Karpas-422 (cell line): Measurements from ENCODE around the gene CD7. TPM values are rescaled to one million over a fixed set of nuclear protein-coding genes. Genes with fewer than 3 reads are reported as not detected.
"Not testable (repeated sequence)": the region's sequence is repeated elsewhere in the genome, so short reads cannot be mapped to it uniquely, and the experiment has no call there.

Experiments used
- DNase-seq: peaks from one replicate; pipeline ENCODE4 v3.0.0-alpha.2; 2015
- H2AFZ ChIP-seq: fragments of 200-600 bp; sonication (generic); 2 replicates; pipeline ENCODE4 v1.6.1; 2014; ENCODE audit warnings: antibody characterized with exemption, low read length, mixed read lengths
- H3K27ac ChIP-seq: fragments of 200-600 bp; sonication (generic); 2 replicates; pipeline ENCODE4 v1.5.1; 2014; ENCODE audit warnings: mild to moderate bottlenecking, low read length, moderate library complexity
- H3K27me3 ChIP-seq: fragments of 200-600 bp; sonication (generic); 2 replicates; pipeline ENCODE4 v1.6.1; 2014; ENCODE audit warnings: low read length, mixed read lengths
- H3K36me3 ChIP-seq: fragments of 200-600 bp; sonication (generic); 2 replicates; pipeline ENCODE4 v1.6.1; 2014; ENCODE audit warnings: low read length, mixed read lengths; ENCODE audit not compliant: insufficient read depth
- H3K4me1 ChIP-seq: fragments of 200-600 bp; sonication (generic); 2 replicates; pipeline ENCODE4 v1.6.1; 2014; ENCODE audit warnings: mild to moderate bottlenecking, low read length, mixed read lengths
- H3K4me2 ChIP-seq: fragments of 200-600 bp; sonication (generic); 2 replicates; pipeline ENCODE4 v1.6.1; 2014; ENCODE audit warnings: low read length, low read depth, mild to moderate bottlenecking; ENCODE audit not compliant: poor library complexity, severe bottlenecking
- H3K4me3 ChIP-seq: fragments of 200-600 bp; sonication (generic); 2 replicates; pipeline ENCODE4 v1.5.1; 2014; ENCODE audit warnings: mild to moderate bottlenecking, antibody characterized with exemption, low read length, mixed read lengths
- H3K79me2 ChIP-seq: fragments of 200-600 bp; sonication (generic); 2 replicates; pipeline ENCODE4 v1.6.1; 2014; ENCODE audit warnings: mild to moderate bottlenecking, low read length, mixed read lengths
- H3K9ac ChIP-seq: fragments of 200-600 bp; sonication (generic); 2 replicates; pipeline ENCODE4 v1.6.0; 2014; ENCODE audit warnings: low read length
- H3K9me2 ChIP-seq: fragments of 200-600 bp; sonication (generic), shearing (Covaris generic); replicated peaks from 2 replicates; pipeline ENCODE4 v1.6.0; 2014; ENCODE audit warnings: mild to moderate bottlenecking, low read length, moderate library complexity; ENCODE audit not compliant: insufficient read depth
- H3K9me3 ChIP-seq: fragments of 300-700, 200-600 bp; sonication (generic); 2 replicates; pipeline ENCODE4 v1.6.1; 2014; ENCODE audit warnings: low read length, mixed read lengths
- H4K20me1 ChIP-seq: fragments of 200-600 bp; sonication (generic); 2 replicates; pipeline ENCODE4 v1.6.1; 2014; ENCODE audit warnings: mild to moderate bottlenecking, antibody characterized with exemption, low read length, low read depth; ENCODE audit not compliant: insufficient read depth
- total RNA-seq: library from RNA; depleted of rRNA; stranded (reverse); fragments of >200 nt; shearing (Covaris generic); gene quantifications from 2 replicates; pipeline ENCODE4 v1.2.3, GENCODE V29; 2014; ENCODE audit warnings: low replicate concordance; rRNA removed

CD7 gene
- total RNA-seq = not detected in 2 replicates

DNA sequence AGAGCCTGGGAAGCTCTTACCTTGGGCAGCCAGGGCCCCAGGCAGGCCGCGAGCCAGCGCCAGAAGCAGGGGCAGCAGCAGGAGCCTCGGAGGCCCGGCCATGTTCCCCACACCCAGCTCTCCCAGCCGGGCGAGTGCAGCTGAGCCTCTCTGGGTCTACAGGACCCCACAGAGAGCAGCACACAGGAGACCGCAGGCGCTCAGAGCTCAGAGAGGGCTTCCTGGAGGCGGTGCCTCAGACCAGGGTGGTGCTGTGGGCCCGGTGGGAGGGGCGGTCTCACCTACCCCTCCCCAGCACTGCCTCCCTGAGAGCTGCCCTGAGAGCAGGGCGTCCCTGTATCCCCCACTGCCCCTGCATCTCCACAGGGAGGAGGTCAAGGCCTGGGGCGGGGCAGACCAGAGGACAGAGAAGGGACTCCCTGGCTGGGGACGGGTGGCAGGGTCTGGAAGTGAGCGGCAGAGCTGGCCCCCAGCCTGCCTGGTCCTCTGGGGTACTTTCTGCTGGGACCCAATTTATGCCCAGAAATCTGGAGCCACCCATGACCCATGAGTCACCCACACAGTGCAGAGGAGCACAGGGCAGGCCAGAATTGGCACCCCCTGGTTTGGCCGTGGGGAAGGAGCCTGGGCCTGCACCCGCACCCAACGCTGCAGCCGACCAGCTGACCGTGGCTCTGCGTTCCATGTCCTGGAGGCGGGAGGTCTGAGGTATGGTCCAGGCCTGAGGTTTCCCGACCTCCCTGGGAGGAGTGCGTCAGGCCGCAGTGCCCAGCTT, at the start of gene CD7:
TSS of gene CD7 (minus strand) at position 215 of the 775 bp plus-strand sequence. CDS start at position 102, 113 bp downstream.
- Histone ChIP-seq H3K27ac (no peak within 1 kb of the TSS), H3K9ac (no peak within 1 kb of the TSS)
- DNase-seq = no peak

DNA sequence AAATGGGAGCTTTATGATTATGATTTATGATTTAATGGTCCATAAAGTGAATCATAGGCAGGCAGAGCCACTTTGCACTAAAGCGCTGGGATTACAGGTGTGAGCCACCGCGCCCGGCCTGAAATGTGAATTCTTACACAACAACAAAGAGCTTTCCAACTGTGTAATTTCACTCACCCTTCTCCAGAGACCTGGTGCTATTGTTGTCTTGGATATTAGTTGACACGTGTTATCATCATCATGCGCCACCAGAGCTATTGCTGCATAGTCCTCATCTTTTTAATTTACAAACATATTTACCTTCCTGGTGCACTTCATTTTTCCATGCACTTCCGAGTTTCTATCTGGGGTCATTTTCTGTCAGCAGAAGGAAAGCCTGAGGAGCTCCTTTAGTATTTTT, 49.3 kb upstream of the CD7 start:
- Histone ChIP-seq H3K27ac (no peak overlapping the region), H3K9me3 (no peaks in the 10 kb centered on the region), H3K36me3 (no peaks in the 10 kb centered on the region), H3K9ac (no peak overlapping the region), H2AFZ (no peak overlapping the region), H4K20me1 (no peaks in the 10 kb centered on the region), H3K27me3 (no peaks in the 10 kb centered on the region), H3K9me2 (no peaks in the 10 kb centered on the region), H3K4me2 (no peak overlapping the region), H3K79me2 (no peaks in the 10 kb centered on the region), H3K4me3 (no peak overlapping the region), H3K4me1 (no peaks in the 10 kb centered on the region)
- no peak for DNase-seq

More for the DNA sequence above, at the start of gene CD7:
- Histone ChIP-seq H3K4me3 (no peak within 1 kb of the TSS), H3K9me2 (no peaks in the 10 kb centered on the region), H3K4me1 (no peaks in the 10 kb centered on the region), H4K20me1 (no peaks in the 10 kb centered on the region), H3K9me3 (no peaks in the 10 kb centered on the region; the same call in 1 of the 2 replicates), H3K79me2 (no peaks in the 10 kb centered on the region), H3K36me3 (no peaks in the 10 kb centered on the region), H2AFZ (no peak within 1 kb of the TSS), H3K27me3 (no peaks in the 10 kb centered on the region), H3K4me2 (no peak within 1 kb of the TSS)

DNA sequence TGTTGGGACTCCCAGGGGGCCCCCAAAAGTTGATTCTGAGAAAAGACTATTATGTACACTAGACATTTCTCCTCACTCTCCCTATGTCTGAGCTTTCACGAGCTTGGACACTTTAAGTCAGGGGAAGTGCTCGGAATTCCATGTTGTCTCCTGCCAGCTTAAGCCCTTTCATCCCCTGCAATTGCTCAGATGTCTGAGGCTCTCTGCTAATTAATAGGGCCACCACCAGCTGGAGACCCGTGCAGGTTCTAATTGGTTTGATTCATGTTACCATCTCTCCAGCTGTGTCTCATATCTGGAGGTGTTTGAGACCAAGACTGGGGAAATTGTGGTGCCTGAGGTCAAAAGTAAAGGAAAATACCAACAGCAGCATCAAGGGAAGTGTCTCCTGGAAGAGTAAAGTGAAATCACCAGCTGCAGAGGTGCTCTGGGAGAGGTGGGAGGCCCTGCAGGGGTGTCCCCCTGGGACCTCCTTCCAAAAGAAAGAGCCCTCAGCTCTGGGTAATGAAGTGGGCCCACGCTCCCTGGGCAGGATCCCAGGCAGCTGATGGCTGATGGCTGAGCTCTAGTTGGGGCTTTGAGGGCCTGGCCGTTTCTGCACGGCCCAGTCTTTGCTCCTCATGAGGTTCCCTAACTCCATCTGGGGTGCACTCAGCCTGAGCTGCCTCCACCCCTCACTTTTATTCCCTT, 48.3 kb upstream of the CD7 start:
- Histone ChIP-seq H3K36me3 (no peaks in the 10 kb centered on the region), H3K9me2 (no peaks in the 10 kb centered on the region), H4K20me1 (no peaks in the 10 kb centered on the region), H2AFZ (no peak overlapping the region), H3K4me2 (no peak overlapping the region), H3K27ac (no peak overlapping the region), H3K4me3 (no peak overlapping the region), H3K4me1 (no peaks in the 10 kb centered on the region), H3K9me3 (no peaks in the 10 kb centered on the region), H3K9ac (no peak overlapping the region), H3K79me2 (no peaks in the 10 kb centered on the region), H3K27me3 (no peaks in the 10 kb centered on the region)
- DNase-seq = no peak

DNA sequence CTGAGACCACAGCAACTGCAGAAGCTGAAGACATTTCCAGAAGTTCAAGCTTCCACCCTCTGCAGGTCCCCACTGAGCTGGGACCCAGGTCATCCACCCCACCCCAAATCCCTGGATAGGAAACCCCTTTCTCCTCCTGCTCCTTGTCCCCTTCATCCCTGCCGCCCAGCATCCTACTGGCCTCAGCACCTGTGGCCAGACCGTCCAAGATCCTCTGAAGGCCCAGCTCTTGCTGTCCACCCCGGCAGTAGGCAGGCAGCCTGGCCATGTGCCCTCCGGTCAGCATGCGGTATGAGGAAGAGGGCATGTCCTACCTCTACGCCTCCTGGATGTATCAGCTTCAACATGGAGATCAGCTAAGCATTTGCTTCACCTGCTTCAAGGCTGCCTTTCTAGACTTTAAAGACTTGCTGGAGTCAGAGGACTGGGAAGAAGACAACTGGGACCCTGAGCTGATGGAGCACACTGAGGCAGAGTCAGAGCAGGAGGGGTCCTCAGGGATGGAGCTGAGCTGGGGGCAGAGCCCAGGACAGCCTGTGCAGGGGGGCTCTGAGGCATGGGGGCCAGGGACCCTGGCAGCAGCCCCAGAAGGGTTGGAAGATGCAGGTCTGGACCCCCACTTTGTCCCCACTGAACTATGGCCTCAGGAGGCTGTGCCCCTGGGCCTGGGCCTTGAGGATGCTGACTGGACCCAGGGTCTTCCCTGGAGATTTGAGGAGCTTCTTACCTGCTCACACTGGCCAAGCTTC, 44.7 kb upstream of the CD7 start:
- no peak overlapping the region for H2AFZ ChIP-seq
- no peaks in the 10 kb centered on the region for H3K27me3 ChIP-seq
- H3K4me2 ChIP-seq = no peak overlapping the region
- no peak overlapping the region for H3K9ac ChIP-seq
- no peaks in the 10 kb centered on the region for H3K36me3 ChIP-seq
- no peak overlapping the region for H3K4me3 ChIP-seq
- no peaks in the 10 kb centered on the region for H3K9me3 ChIP-seq
- no peak for DNase-seq
- H3K27ac ChIP-seq = no peak overlapping the region
- no peaks in the 10 kb centered on the region for H3K79me2 ChIP-seq
- H3K4me1 ChIP-seq = peaks cover 8% of the 10 kb centered on the region
- H4K20me1 ChIP-seq = no peaks in the 10 kb centered on the region
- no peaks in the 10 kb centered on the region for H3K9me2 ChIP-seq

DNA sequence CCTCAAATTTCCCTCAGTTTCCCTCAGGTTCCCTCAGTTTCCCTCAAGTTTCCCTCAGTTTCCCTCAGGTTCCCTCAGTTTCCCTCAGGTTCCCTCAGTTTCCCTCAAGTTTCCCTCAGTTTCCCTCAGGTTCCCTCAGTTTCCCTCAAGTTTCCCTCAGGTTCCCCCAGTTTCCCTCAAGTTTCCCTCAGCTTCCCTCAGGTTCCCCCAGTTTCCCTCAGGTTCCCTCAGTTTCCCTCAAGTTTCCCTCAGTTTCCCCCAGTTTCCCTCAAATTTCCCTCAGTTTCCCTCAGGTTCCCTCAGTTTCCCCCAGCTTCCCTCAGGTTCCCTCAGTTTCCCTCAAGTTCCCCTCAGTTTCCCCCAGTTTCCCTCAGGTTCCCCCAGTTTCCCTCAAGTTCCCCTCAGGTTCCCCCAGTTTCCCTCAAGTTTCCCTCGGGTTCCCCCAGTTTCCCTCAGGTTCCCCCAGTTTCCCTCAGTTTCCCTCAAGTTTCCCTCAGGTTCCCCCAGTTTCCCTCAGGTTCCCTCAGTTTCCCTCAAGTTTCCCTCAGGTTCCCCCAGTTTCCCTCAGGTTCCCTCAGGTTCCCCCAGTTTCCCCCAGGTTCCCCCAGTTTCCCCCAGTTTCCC, 42.2 kb upstream of the CD7 start:
- H3K4me3 ChIP-seq, H3K27me3 ChIP-seq, H3K9ac ChIP-seq, H2AFZ ChIP-seq, H3K36me3 ChIP-seq, H3K27ac ChIP-seq, H3K4me2 ChIP-seq, DNase-seq, H3K9me2 ChIP-seq, H3K79me2 ChIP-seq, H4K20me1 ChIP-seq, H3K9me3 ChIP-seq: not testable (repeated sequence)
- H3K4me1 ChIP-seq = peaks cover 15% of the 10 kb centered on the region

DNA sequence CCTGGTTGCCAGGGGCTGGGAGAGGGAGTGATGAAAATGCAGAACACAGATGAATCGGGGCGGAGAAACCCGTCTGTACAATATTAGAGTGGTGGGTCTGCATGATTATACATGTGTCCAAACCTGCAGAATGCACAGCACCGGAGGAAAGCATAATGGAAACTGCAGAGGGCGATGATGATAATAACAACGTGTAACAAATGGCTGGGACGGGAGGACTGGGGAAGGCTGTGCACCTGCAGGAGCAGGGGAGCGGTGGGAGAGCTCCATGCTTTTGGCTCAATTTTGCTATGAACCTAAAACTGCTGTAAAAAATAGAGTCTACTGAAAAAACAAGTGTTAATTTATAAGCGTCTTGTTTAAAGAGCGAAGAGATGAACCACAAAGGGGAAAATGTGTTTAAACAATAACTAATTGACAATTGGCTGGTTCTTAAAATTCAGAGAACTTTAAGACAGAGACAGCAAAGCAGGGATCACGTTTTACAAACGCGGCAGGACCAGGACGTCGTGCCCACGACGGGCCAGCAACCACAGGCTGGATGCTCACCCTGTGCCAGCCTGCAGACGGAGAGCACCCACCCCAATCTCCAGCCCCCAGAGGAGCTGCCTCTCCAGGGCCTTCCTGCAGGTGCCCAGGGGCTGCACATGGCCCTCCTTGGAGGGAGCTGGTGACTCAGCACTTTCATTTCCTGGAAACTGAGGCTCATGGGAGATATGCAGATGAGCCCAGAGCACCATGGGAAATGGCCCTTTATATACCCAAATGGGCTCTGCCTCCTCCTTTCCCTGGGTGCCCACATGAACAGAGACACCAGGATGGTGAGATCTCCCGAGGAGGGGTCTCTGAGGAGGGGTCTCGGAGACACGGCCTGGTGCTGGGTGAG, 41.3 kb upstream of the CD7 start, which contains the start of gene TEX19:
TSS of gene TEX19 (plus strand) at position 783 of the 886 bp plus-strand sequence. CDS start 2,904 bp downstream, outside the sequence.
- 0 out of 2 replicates have a peak within 1 kb of the TSS, but pooled peaks have one; percentile 52 for H2AFZ ChIP-seq
- H3K9me2 ChIP-seq = no peaks in the 10 kb centered on the region
- peaks cover 15% of the 10 kb centered on the region for H3K4me1 ChIP-seq
- no peaks in the 10 kb centered on the region for H3K36me3 ChIP-seq
- no peak within 1 kb of the TSS for H3K4me3 ChIP-seq
- no peak within 1 kb of the TSS for H3K27ac ChIP-seq
- H3K9ac ChIP-seq = no peak within 1 kb of the TSS
- no peaks in the 10 kb centered on the region for H3K27me3 ChIP-seq
- DNase-seq = peak; percentile 83
- H4K20me1 ChIP-seq = no peaks in the 10 kb centered on the region
- H3K9me3 ChIP-seq = no peaks in the 10 kb centered on the region
- no peak within 1 kb of the TSS for H3K4me2 ChIP-seq
- H3K79me2 ChIP-seq = no peaks in the 10 kb centered on the region

DNA sequence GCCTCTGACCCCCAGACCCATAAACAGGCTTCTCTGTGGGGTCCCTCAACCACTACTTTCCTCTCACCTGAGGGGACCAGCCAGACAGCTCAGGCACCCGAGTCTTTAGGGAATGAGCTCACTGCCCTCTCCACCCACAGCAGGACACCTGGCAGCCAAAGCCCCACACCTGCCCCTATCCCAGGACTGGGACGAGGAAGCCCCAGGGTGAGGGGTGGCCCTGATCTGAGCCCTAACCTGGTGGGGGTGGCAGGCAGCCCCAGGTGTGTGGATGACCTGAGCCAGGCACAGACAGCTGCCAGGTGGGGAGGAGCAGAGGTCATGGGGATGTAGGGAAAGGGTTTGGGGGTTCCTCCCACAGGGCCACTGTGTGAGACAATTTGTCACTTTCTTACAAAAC, 40.0 kb upstream of the CD7 start:
- H3K9me2 ChIP-seq = no peaks in the 10 kb centered on the region
- no peaks in the 10 kb centered on the region for H3K79me2 ChIP-seq
- H3K36me3 ChIP-seq = no peaks in the 10 kb centered on the region
- H3K9ac ChIP-seq = no peak overlapping the region
- H3K4me2 ChIP-seq = no peak overlapping the region
- H3K27me3 ChIP-seq = no peaks in the 10 kb centered on the region
- no peak overlapping the region for H3K4me3 ChIP-seq
- no peaks in the 10 kb centered on the region for H4K20me1 ChIP-seq
- H3K4me1 ChIP-seq = peaks cover 15% of the 10 kb centered on the region
- no peak overlapping the region for H2AFZ ChIP-seq
- H3K27ac ChIP-seq = no peak overlapping the region
- no peaks in the 10 kb centered on the region for H3K9me3 ChIP-seq
- DNase-seq = no peak
